ENCODE results near the gene DUSP8. TPM values are rescaled to one million over a fixed set of nuclear protein-coding genes. Genes with fewer than 3 reads are reported as not detected.

The DUSP8 gene
- total and polyA plus RNA-seq, 2 of the 8 experiments (the other 6 are each of a cell fraction or from before 2014, with no cell fraction given): 2.8 to 3.6 TPM

GRCh38 chr11:1507381-1508140 lies 64.5 kb downstream of the DUSP8 start:
- no peak overlapping the region for H3K14ac ChIP-seq (ENCODE audit: insufficient read length)
- H3K4me2 ChIP-seq (ENCODE audit: insufficient read depth in 1 of 2, low read depth in 2 of 2, low read length in 2 of 2): peak overlapping the region in 1 of 2 experiments; percentile 6; a peak in 2 of 4 replicates
- H2BK15ac ChIP-seq (ENCODE audit: low read length): no peak overlapping the region
- no peak overlapping the region; a peak in 1 of 7 replicates for H3K9ac ChIP-seq (replicated peaks in 1 of 4; ENCODE audit: extremely low read depth in 1 of 4, low read depth in 3 of 4, low read length in 3 of 4)
- H3K4me1 ChIP-seq (replicated peaks in 1 of 4; ENCODE audit: control insufficient read depth in 3 of 4, insufficient read depth in 4 of 4, low read length in 3 of 4): peaks cover 0 to 18% (median 9%) of the 10 kb centered on the region in 4 experiments; a peak in 3 of 7 replicates
- no peak overlapping the region for H2BK20ac ChIP-seq (ENCODE audit: low read length)
- H3K36me3 ChIP-seq (ENCODE audit: control insufficient read depth in 2 of 4, insufficient read depth in 4 of 4, low read length in 3 of 4): no peaks in the 10 kb centered on the region
- H3K79me2 ChIP-seq (ENCODE audit: control insufficient read depth in 1 of 2, insufficient read depth in 2 of 2, low read length in 2 of 2): peaks cover 0 to 25% of the 10 kb centered on the region in 2 experiments; a peak in 1 of 4 replicates
- TF ChIP-seq CBX8 (IDR thresholded peaks at IDR 0.05; ENCODE audit: borderline replicate concordance, low read depth, low read length) (no peak), SP4 (IDR thresholded peaks at IDR 0.05; ENCODE audit: low read length) (no peak), HDAC2 (IDR thresholded peaks at IDR 0.05; ENCODE audit: borderline replicate concordance in 1 of 2, low read depth in 2 of 2, low read length in 2 of 2) (no peak), POU5F1 (IDR thresholded peaks at IDR 0.05; ENCODE audit: low read depth, low read length) (no peak), EP300 (IDR thresholded peaks at IDR 0.05; ENCODE audit: borderline replicate concordance in 1 of 2, low read depth in 2 of 2, low read length in 2 of 2) (no peak), JUND (IDR thresholded peaks at IDR 0.05; ENCODE audit: low read length) (no peak)
- no peak overlapping the region for H2BK120ac ChIP-seq (replicated peaks; ENCODE audit: low read depth, low read length)
- H3K18ac ChIP-seq (ENCODE audit: extremely low read depth, low read length): no peak overlapping the region; the same call in 1 of the 2 replicates
- H3K27ac ChIP-seq (ENCODE audit: low read depth, low read length): peak overlapping the region; percentile 26; the same call in 1 of the 2 replicates
- no peaks in the 10 kb centered on the region for H3K27me3 ChIP-seq (replicated peaks in 1 of 4; ENCODE audit: control insufficient read depth in 3 of 4, extremely low read depth in 1 of 4, insufficient read depth in 3 of 4, low read length in 3 of 4)
- H3K4ac ChIP-seq (replicated peaks; ENCODE audit: insufficient read length, low read depth, low read length): no peak overlapping the region
- no peak overlapping the region for H3K56ac ChIP-seq (replicated peaks; ENCODE audit: insufficient read length, low read depth, low read length)
- H2AK5ac ChIP-seq (ENCODE audit: low read depth, low read length): no peak overlapping the region
- H4K5ac ChIP-seq (ENCODE audit: insufficient read length, low read depth, low read length): no peak overlapping the region
- FAIRE-seq: no peak
- ChIA-PET POLR2A (ENCODE audit: partially characterized antibody) (no interaction called here), CTCF (ENCODE audit: partially characterized antibody) (interaction anchor here (0.8 to 2.0 kb wide), 8 partner anchors 8 to 66 kb away, joined by 3 to 8 read pairs (median 4); no protein-coding TSS in a partner anchor)
- no peaks in the 10 kb centered on the region for H3K23me2 ChIP-seq (ENCODE audit: low read depth, low read length)
- no peak overlapping the region for H4K91ac ChIP-seq (replicated peaks; ENCODE audit: insufficient read length, low read length)
- WGBS, 2 experiments (ENCODE audit: extremely low coverage in 1 of 2, insufficient coverage in 1 of 2, insufficient read length in 1 of 2, insufficient replicate concordance in 2 of 2, low coverage in 1 of 2, low lambda C conversion rate in 2 of 2, missing lambda C conversion rate in 1 of 2): 74% methylated on average over 21 of the region's 21 CpGs; no CpG with 5 or more reads in 1 of the 2 experiments
- no peak overlapping the region for H3K23ac ChIP-seq (ENCODE audit: insufficient read length)
- H4K20me1 ChIP-seq (replicated peaks in 1 of 2; ENCODE audit: control insufficient read depth in 1 of 2, insufficient read depth in 2 of 2, low read length in 2 of 2): peaks cover 5 to 19% of the 10 kb centered on the region in 2 experiments
- H2BK5ac ChIP-seq (ENCODE audit: low read depth, low read length): no peak overlapping the region
- no peak overlapping the region for H2AFZ ChIP-seq (ENCODE audit: low read length)
- peaks cover 17% of the 10 kb centered on the region for H3K79me1 ChIP-seq (ENCODE audit: low read depth, low read length)
- peak overlapping the region; percentile 78 for H4K8ac ChIP-seq (ENCODE audit: extremely low read depth, insufficient read depth, low read length)
- H3K4me3 ChIP-seq (ENCODE audit: extremely low read depth in 1 of 4, insufficient read depth in 2 of 4, low read depth in 3 of 4, low read length in 4 of 4): no peak overlapping the region
- no peak for DNase-seq (ENCODE audit: low read depth in 1 of 2, low spot score in 2 of 2)
- H3K9me3 ChIP-seq (ENCODE audit: insufficient read depth in 2 of 2, low read depth in 1 of 2, low read length in 1 of 2): no peaks in the 10 kb centered on the region
- H2BK12ac ChIP-seq (ENCODE audit: low read depth, low read length): no peak overlapping the region
